GM18858 (cell line): ENCODE results near the gene BCL11B.

Experiments
- ATAC-seq: cut with Tn5 transposase; IDR thresholded peaks from one replicate; pipeline ENCODE4 v1.9.1; 2021; ENCODE audit not compliant: unreplicated experiment

Gene BCL11B

GRCh38 chr14:99226687-99227086 is 45.3 kb downstream of the BCL11B start:
- no peak for ATAC-seq

- no peak for ATAC-seq
Observed at GRCh38 chr14:99225436-99226203, 46.4 kb downstream of the BCL11B start.

GRCh38 chr14:99224948-99225347 is 47.0 kb downstream of the BCL11B start:
- ATAC-seq = no peak

- no peak for ATAC-seq
Observed at GRCh38 chr14:99224116-99224910, 47.7 kb downstream of the BCL11B start.

- ATAC-seq = no peak
Observed at GRCh38 chr14:99221445-99221844, 50.6 kb downstream of the BCL11B start.

GRCh38 chr14:99217066-99217955 is 54.7 kb downstream of the BCL11B start:
- no peak for ATAC-seq

- no peak for ATAC-seq
Observed at GRCh38 chr14:99216191-99216590, 55.8 kb downstream of the BCL11B start.

GRCh38 chr14:99215277-99215676 is 56.7 kb downstream of the BCL11B start:
- no peak for ATAC-seq

- ATAC-seq = no peak
Observed at GRCh38 chr14:99214701-99215100, 57.3 kb downstream of the BCL11B start.

GRCh38 chr14:99213527-99213971 is 58.4 kb downstream of the BCL11B start:
- no peak for ATAC-seq

- ATAC-seq = no peak
Observed at GRCh38 chr14:99213101-99213500, 58.9 kb downstream of the BCL11B start.

- ATAC-seq = no peak
Observed at GRCh38 chr14:99212646-99213045, 59.4 kb downstream of the BCL11B start.

- ATAC-seq = no peak
Observed at GRCh38 chr14:99212199-99212598, 59.8 kb downstream of the BCL11B start.

GRCh38 chr14:99211410-99211809 is 60.6 kb downstream of the BCL11B start:
- no peak for ATAC-seq

- no peak for ATAC-seq
Observed at GRCh38 chr14:99210333-99210732, 61.7 kb downstream of the BCL11B start.

GRCh38 chr14:99209409-99209808 is 62.6 kb downstream of the BCL11B start:
- no peak for ATAC-seq

GRCh38 chr14:99208318-99208717 is 63.7 kb downstream of the BCL11B start:
- no peak for ATAC-seq

GRCh38 chr14:99207456-99207855 is 64.5 kb downstream of the BCL11B start:
- ATAC-seq = no peak

- ATAC-seq = no peak
Observed at GRCh38 chr14:99206090-99206489, 65.9 kb downstream of the BCL11B start.

- ATAC-seq = no peak
Observed at GRCh38 chr14:99205086-99205688, 66.8 kb downstream of the BCL11B start.

GRCh38 chr14:99203801-99204200 is 68.2 kb downstream of the BCL11B start:
- ATAC-seq = no peak
